Hepatic stellate cell (primary cell): ENCODE results near the gene IMPG1.
A peak's percentile ranks its signal among the peaks of the same experiment; 100 is the strongest.

Experiments used
- DNase-seq: peaks from one replicate; pipeline ENCODE4 v3.0.0; 2011; ENCODE audit warnings: low spot score

Gene IMPG1

DNA sequence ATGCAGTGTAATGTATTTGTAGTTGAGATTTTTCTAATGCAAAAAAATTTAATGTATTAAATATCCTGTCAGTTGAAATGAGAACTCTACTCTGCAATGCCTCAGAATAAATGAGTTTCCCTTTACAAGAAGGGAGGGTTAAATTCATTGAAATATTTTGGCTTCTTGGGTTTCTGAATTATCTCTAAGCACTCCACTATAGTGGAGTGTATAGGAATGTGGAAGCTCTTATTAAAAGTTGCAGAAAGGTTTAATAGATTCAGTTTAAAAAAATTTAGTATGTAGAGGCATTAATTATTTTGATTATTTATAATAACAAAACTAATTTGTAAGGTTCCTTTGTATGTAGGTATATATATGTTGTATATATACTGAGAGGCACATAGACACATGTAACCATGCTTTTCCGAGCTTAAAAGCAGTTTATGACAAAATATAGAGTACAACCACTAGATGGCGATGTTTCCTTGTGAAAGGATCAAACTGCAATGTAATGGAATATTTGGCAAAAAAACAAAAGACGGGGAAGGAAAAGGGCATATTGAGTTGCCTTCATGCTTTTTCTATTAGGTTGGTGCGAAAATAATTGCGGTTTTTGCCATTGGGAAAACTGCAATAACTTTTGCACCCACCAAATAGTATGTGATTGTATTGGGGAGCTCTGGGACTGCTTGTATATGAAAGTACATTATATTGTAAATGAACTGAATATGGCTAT lies 179.2 kb downstream of the IMPG1 start:
- DNase-seq = peak; percentile 31

DNA sequence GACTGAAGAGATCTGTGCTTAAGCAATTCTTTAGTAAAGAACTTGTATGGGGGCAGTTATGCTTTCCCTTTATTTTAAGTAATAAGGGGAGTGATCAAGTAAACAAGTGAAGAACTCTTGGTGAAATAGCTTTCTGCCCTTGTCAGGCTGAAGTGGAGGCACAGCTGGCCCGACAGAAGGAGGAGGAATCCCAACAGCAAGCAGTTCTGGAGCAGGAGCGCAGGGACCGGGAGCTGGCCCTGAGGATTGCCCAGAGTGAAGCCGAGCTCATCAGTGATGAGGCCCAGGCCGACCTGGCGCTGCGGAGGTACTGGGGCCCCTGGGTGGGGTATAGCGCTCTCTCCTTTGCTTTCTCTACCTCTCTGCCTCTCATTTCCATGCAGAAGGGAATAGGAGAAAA lies 180.1 kb downstream of the IMPG1 start:
- DNase-seq = no peak

DNA sequence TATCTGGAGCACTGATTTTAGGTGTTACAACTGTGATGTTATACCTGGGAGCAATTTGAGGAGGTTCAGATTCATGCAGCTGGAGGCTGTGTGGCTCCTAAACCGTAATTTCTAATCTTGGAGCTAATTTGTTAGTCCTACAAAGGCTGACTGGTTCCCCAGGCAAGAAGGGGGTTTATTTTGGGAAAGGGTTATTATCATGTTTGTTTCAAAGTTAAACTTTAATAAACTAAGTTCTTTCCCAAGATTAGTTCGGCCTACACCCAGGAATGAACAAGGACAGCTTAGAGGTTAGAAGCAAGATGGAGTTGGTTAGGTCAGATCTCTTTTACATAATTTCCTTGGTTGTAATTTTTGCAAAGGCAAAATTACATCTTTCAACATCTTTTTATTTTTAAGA lies 187.6 kb downstream of the IMPG1 start:
- DNase-seq = no peak

DNA sequence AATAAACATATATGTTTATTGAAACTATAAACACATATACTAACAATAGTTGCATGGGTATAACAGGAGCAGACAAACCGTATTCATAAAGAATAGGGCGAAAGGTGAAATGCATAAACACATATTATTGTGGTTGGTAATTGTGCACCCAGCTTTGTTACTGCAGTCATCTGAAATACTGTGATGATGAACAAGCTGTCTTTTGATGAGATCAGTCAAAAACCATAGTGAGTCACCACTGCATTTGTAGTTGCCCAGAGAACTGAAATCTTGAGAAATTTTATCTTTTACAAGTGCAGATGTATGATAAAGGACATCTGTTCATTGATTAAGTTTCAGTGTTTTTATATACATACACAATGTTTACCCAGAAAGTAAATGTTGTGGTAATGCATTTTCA lies 189.7 kb downstream of the IMPG1 start:
- peak; percentile 40 for DNase-seq

DNA sequence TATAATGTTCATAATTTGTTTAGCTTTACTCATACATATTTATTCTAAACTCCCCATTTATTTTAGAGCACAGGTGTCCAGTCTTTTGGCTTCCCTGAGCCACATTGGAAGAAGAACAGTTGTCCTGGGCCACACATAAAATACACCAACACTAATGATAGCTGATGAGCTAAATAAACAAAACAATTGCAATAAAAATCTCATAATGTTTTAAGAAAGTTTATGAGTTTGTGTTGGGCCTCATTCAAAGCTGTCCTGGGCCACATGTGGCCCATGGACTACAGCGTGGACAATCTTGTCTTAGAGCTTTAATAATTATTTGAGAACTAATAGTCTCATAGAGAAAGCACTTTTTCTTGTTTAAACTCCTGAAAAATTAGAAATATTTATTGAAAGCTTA lies 192.2 kb downstream of the IMPG1 start:
- DNase-seq = no peak

DNA sequence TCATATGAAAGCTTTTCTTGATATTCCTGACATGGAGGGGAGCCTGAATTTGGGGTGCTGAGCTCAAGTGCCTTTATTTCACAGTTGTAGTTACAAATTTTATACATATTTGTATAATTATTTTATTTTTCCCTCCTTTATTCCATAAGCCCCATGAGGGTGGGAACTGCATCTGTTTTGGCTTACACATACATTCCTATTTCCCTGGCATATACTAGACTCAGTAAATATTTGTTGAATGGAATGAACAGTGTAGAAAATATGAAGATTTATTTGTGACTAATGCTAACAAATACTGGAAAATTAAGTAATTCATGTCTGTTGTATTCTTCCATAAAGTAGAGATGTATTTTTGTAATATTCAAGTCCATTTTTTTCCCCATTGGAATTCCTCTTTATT lies 196.3 kb downstream of the IMPG1 start:
- DNase-seq = no peak

DNA sequence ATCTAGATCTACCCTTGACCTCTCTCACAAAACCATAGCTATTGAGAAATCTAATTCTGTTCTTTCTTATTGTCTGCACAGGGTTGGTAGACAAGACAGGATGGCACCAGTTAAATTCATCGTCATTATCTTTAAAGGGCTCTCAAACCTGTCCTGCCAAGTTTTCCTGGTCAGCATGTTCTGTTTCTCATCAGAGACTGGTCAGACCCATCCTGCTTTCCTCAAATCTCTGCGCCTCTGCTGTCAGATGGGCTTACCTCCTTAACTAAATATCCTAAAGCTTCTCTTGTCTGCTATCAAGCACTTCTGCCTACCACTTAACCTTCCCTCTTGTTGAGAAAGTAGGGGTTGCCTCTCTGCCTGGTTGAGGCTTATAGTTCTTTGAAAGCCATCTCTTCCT lies 198.2 kb downstream of the IMPG1 start:
- no peak for DNase-seq
